H1 (cell line): Measurements from ENCODE around the gene THAP11. TPM values are rescaled to one million over a fixed set of nuclear protein-coding genes. Genes with fewer than 3 reads are reported as not detected.

Source experiments
- CTCF ChIA-PET: fragments of 300-600 bp; sonication (Branson Sonifier 250); formaldehyde crosslinking; loops from one replicate; lab custom pipeline; 2021; ENCODE audit not compliant: partially characterized antibody; lab: Charles Lee
- POLR2A ChIA-PET: fragments of 300-600 bp; sonication (Branson Sonifier 250); formaldehyde crosslinking; loops from one replicate; lab custom pipeline; 2021; ENCODE audit warnings: inconsistent platforms; ENCODE audit not compliant: partially characterized antibody; lab: Charles Lee
- DNase-seq, 2 experiments: peaks; one replicate each; pipeline versions ENCODE4 v3.0.0 to v3.0.0-alpha.2; 2010 to 2022; ENCODE audit warnings: low spot score in 2 of 2, low read depth in 1 of 2, mixed read lengths in 1 of 2
- FAIRE-seq: peaks from 2 replicates; lab custom pipeline; 2011; peaks lifted over from hg19 to GRCh38; lab: Jason Lieb, UNC
- H2AFZ ChIP-seq: 2 replicates; pipeline ENCODE4 v1.8.1; 2012; ENCODE audit warnings: low read length, inconsistent platforms
- H2AK5ac ChIP-seq: 2 replicates; pipeline ENCODE4 v1.6.1; 2013; ENCODE audit warnings: low read depth, low read length
- H2BK120ac ChIP-seq: replicated peaks from 2 replicates; pipeline ENCODE3; 2013; ENCODE audit warnings: low read depth, low read length, inconsistent platforms
- H2BK12ac ChIP-seq: 2 replicates; pipeline ENCODE4 v1.6.1; 2013; ENCODE audit warnings: low read depth, low read length
- H2BK15ac ChIP-seq: 2 replicates; pipeline ENCODE4 v1.6.1; 2013; ENCODE audit warnings: low read length
- H2BK20ac ChIP-seq: 2 replicates; pipeline ENCODE4 v1.6.1; 2013; ENCODE audit warnings: low read length
- H2BK5ac ChIP-seq: 2 replicates; pipeline ENCODE4 v1.6.1; 2013; ENCODE audit warnings: low read depth, low read length
- H3K14ac ChIP-seq: 2 replicates; pipeline ENCODE4 v1.6.1; 2013; ENCODE audit warnings: inconsistent platforms; ENCODE audit not compliant: insufficient read length
- H3K18ac ChIP-seq: 2 replicates; pipeline ENCODE4 v1.6.1; 2013; ENCODE audit warnings: low read length; ENCODE audit errors: extremely low read depth
- H3K23ac ChIP-seq: 2 replicates; pipeline ENCODE4 v1.6.1; 2013; ENCODE audit warnings: inconsistent platforms; ENCODE audit not compliant: insufficient read length
- H3K23me2 ChIP-seq: 2 replicates; pipeline ENCODE4 v1.6.1; 2013; ENCODE audit warnings: low read depth, low read length
- H3K27ac ChIP-seq: 2 replicates; pipeline ENCODE4 v1.6.1; 2011; ENCODE audit warnings: low read depth, low read length, inconsistent platforms
- H3K27me3 ChIP-seq, 4 experiments: replicated peaks in 1 of 4; 1 replicate in 1 of 4; 2 replicates in 3 of 4; pipeline versions ENCODE4 v1.6.1 to v1.8.1; 2011 to 2013; ENCODE audit warnings: low read length in 3 of 4, mild to moderate bottlenecking in 3 of 4, inconsistent platforms in 2 of 4, mixed read lengths in 2 of 4, moderate library complexity in 1 of 4; ENCODE audit not compliant: control insufficient read depth in 3 of 4, insufficient read depth in 3 of 4; ENCODE audit errors: extremely low read depth in 1 of 4
- H3K36me3 ChIP-seq, 4 experiments: 2 replicates each; pipeline versions ENCODE4 v1.6.1 to v1.8.1; 2011 to 2013; ENCODE audit warnings: mild to moderate bottlenecking in 4 of 4, low read length in 3 of 4, moderate library complexity in 2 of 4, control low read depth in 1 of 4, inconsistent platforms in 1 of 4; ENCODE audit not compliant: insufficient read depth in 4 of 4, control insufficient read depth in 2 of 4
- H3K4ac ChIP-seq: replicated peaks from 2 replicates; pipeline ENCODE3; 2013; ENCODE audit warnings: low read length, low read depth, mixed read lengths, inconsistent platforms; ENCODE audit not compliant: insufficient read length
- H3K4me1 ChIP-seq, 4 experiments: replicated peaks in 1 of 4; 1 replicate in 1 of 4; 2 replicates in 3 of 4; pipeline versions ENCODE4 v1.6.1 to v1.8.1; 2011 to 2013; ENCODE audit warnings: low read length in 3 of 4, inconsistent platforms in 2 of 4, mixed read lengths in 1 of 4; ENCODE audit not compliant: insufficient read depth in 4 of 4, control insufficient read depth in 3 of 4
- H3K4me2 ChIP-seq, 2 experiments: 2 replicates each; pipeline versions ENCODE4 v1.6.1 to v1.8.1; 2011 to 2013; ENCODE audit warnings: low read depth in 2 of 2, low read length in 2 of 2, control low read depth in 1 of 2, inconsistent platforms in 1 of 2, mild to moderate bottlenecking in 1 of 2; ENCODE audit not compliant: insufficient read depth in 1 of 2
- H3K4me3 ChIP-seq, 4 experiments: fragments of 200-600, 300-600 bp in 1 of 4; sonication (generic), shearing (Covaris generic), sonication (Bioruptor Twin) in 1 of 4; 2 replicates each; pipeline versions ENCODE4 v1.5.1 to v1.8.1; 2011 to 2016; ENCODE audit warnings: low read length in 4 of 4, low read depth in 3 of 4, control low read depth in 2 of 4, inconsistent platforms in 2 of 4, mild to moderate bottlenecking in 2 of 4, mixed read lengths in 1 of 4, moderate library complexity in 1 of 4; ENCODE audit not compliant: insufficient read depth in 2 of 4; ENCODE audit errors: extremely low read depth in 1 of 4
- H3K56ac ChIP-seq: replicated peaks from 2 replicates; pipeline ENCODE3; 2013; ENCODE audit warnings: low read depth, mild to moderate bottlenecking, mixed read lengths, low read length, inconsistent platforms; ENCODE audit not compliant: insufficient read length
- H3K79me1 ChIP-seq: 2 replicates; pipeline ENCODE4 v1.6.1; 2013; ENCODE audit warnings: low read depth, low read length, control low read depth
- H3K79me2 ChIP-seq, 2 experiments: 2 replicates each; pipeline versions ENCODE4 v1.6.1 to v1.8.1; 2012 to 2013; ENCODE audit warnings: low read length in 2 of 2, mild to moderate bottlenecking in 2 of 2, inconsistent platforms in 1 of 2; ENCODE audit not compliant: insufficient read depth in 2 of 2, control insufficient read depth in 1 of 2
- H3K9ac ChIP-seq, 4 experiments: replicated peaks in 1 of 4; 1 replicate in 1 of 4; 2 replicates in 3 of 4; pipeline versions ENCODE4 v1.6.1 to v1.8.1; 2011 to 2013; ENCODE audit warnings: low read depth in 3 of 4, low read length in 3 of 4, control low read depth in 2 of 4, mild to moderate bottlenecking in 2 of 4, moderate library complexity in 2 of 4, inconsistent platforms in 1 of 4; ENCODE audit errors: extremely low read depth in 1 of 4
- H3K9me3 ChIP-seq, 2 experiments: 2 replicates each; pipeline versions ENCODE4 v1.6.1 to v1.8.1; 2012 to 2013; ENCODE audit warnings: mild to moderate bottlenecking in 2 of 2, moderate library complexity in 2 of 2, control low read depth in 1 of 2, inconsistent platforms in 1 of 2, low read depth in 1 of 2, low read length in 1 of 2, mixed read lengths in 1 of 2; ENCODE audit not compliant: insufficient read depth in 2 of 2
- H4K20me1 ChIP-seq, 2 experiments: replicated peaks in 1 of 2; 2 replicates each; pipeline versions ENCODE3 to v1.8.1; 2011 to 2013; ENCODE audit warnings: inconsistent platforms in 2 of 2, low read length in 2 of 2, mild to moderate bottlenecking in 1 of 2; ENCODE audit not compliant: insufficient read depth in 2 of 2, control insufficient read depth in 1 of 2
- H4K5ac ChIP-seq: 2 replicates; pipeline ENCODE4 v1.6.1; 2013; ENCODE audit warnings: low read length, low read depth, mixed read lengths, inconsistent platforms; ENCODE audit not compliant: insufficient read length
- H4K8ac ChIP-seq: 2 replicates; pipeline ENCODE4 v1.8.0; 2013; ENCODE audit warnings: mild to moderate bottlenecking, moderate library complexity, low read length, inconsistent platforms; ENCODE audit not compliant: insufficient read depth; ENCODE audit errors: extremely low read depth
- H4K91ac ChIP-seq: replicated peaks from 2 replicates; pipeline ENCODE3; 2013; ENCODE audit warnings: low read length, mixed read lengths, inconsistent platforms; ENCODE audit not compliant: insufficient read length
- BRCA1 ChIP-seq: IDR thresholded peaks from 2 replicates; pipeline ENCODE4 v1.6.1; 2012; ENCODE audit warnings: low read depth, low read length, improper control_type of control experiment
- CBX8 ChIP-seq: fragments of 300-800, 300-1000 bp; sonication (generic); IDR thresholded peaks from 2 replicates; pipeline ENCODE4 v1.7.1; 2016; ENCODE audit warnings: low read depth, low read length, borderline replicate concordance
- CREB1 ChIP-seq: IDR thresholded peaks from 2 replicates; pipeline ENCODE4 v1.6.1; 2012; ENCODE audit warnings: inconsistent platforms
- EP300 ChIP-seq, 2 experiments: IDR thresholded peaks; 1 replicate in 1 of 2; 2 replicates in 1 of 2; pipeline ENCODE4 v1.6.1; 2011 to 2012; ENCODE audit warnings: low read depth in 2 of 2, low read length in 2 of 2, mild to moderate bottlenecking in 2 of 2, borderline replicate concordance in 1 of 2, inconsistent platforms in 1 of 2, moderate library complexity in 1 of 2
- GABPA ChIP-seq: IDR thresholded peaks from 2 replicates; pipeline ENCODE4 v1.6.1; 2011; ENCODE audit warnings: mild to moderate bottlenecking, low read length, moderate library complexity, borderline replicate concordance; ENCODE audit not compliant: insufficient read depth
- JUN ChIP-seq: IDR thresholded peaks from 2 replicates; pipeline ENCODE4 v1.6.1; 2011; ENCODE audit warnings: low read depth, mild to moderate bottlenecking, improper control_type of control experiment, low read length
- MAX ChIP-seq: IDR thresholded peaks from 2 replicates; pipeline ENCODE4 v1.6.1; 2012; ENCODE audit warnings: inconsistent platforms
- NRF1 ChIP-seq: IDR thresholded peaks from 2 replicates; pipeline ENCODE4 v1.6.1; 2011; ENCODE audit warnings: mild to moderate bottlenecking, low read depth, low read length, improper control_type of control experiment
- SIRT6 ChIP-seq: IDR thresholded peaks from one replicate; pipeline ENCODE4 v1.7.1; 2012; ENCODE audit warnings: low read length, inconsistent platforms
- SP4 ChIP-seq: IDR thresholded peaks from 2 replicates; pipeline ENCODE4 v1.6.1; 2012; ENCODE audit warnings: low read length, inconsistent platforms
- WGBS, 2 experiments: shearing (Covaris generic) in 1 of 2; methylation state at CpG; one replicate each; pipeline versions ENCODE4 v1.1.6 to v1.1.7; 2013 to 2015; ENCODE audit warnings: low lambda C conversion rate in 2 of 2, mixed read lengths in 2 of 2, inconsistent platforms in 1 of 2, low coverage in 1 of 2, missing lambda C conversion rate in 1 of 2; ENCODE audit not compliant: insufficient replicate concordance in 2 of 2, insufficient coverage in 1 of 2, insufficient read length in 1 of 2; ENCODE audit errors: extremely low coverage in 1 of 2, missing lambda C conversion rate in 1 of 2; 5-methylcytosine and 5-hydroxymethylcytosine counted together
- polyA plus RNA-seq, 7 experiments: library from polyadenylated mRNA; depleted of rRNA in 3 of 7; stranded (reverse) in 5 of 7; unstranded in 2 of 7; fragments of >200 nt in 5 of 7; fragments of 200-250 nt in 2 of 7; gene quantifications; 1 replicate in 5 of 7; 2 replicates in 1 of 7; 4 replicates in 1 of 7; pipeline versions ENCODE4 v1.2.1 to v1.2.3, GENCODE V29; 2011 to 2013; ENCODE audit warnings: missing spikeins in 2 of 7, mixed read lengths in 2 of 7
- total RNA-seq: library from RNA; stranded (reverse); fragmentation: NEBNext Ultra II Directional; extraction: Animal tissue kit (Norgen Biotek cat#: 25700); gene quantifications from 2 replicates; pipeline ENCODE4 v1.2.1, GENCODE V29; 2021
- TF ChIP-seq, protein P1 (sequence below), 3 experiments: IDR thresholded peaks; 1 replicate in 2 of 3; 2 replicates in 1 of 3; pipeline versions ENCODE4 v1.5.1 to v1.6.1; 2011; ENCODE audit warnings: low read length in 3 of 3, mild to moderate bottlenecking in 3 of 3, inconsistent platforms in 2 of 3, low read depth in 1 of 3, moderate library complexity in 1 of 3; ENCODE audit not compliant: insufficient read depth in 1 of 3; ENCODE audit errors: control extremely low read depth in 1 of 3

Gene THAP11
- total and polyA plus RNA-seq, 2 of the 8 experiments (the other 6 are each of a cell fraction or from before 2014, with no cell fraction given), result 50.8 to 54.8 TPM

DNA sequence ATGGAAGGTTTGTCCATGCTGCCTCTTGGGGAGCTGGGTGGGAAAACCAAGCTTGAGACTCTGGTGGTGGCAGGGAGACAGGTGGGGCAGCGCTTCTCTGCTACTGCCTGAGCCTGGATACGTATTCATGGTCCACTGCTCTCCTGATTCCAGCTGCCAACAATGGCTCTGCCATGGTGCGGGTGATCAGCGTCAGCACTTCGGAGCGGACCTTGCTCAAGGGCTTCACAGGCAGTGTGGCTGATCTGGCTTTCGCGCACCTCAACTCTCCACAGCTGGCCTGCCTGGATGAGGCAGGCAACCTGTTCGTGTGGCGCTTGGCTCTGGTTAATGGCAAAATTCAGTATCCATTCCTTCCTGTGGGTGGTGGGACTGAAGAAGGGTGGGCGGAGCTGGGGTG is 34.9 kb downstream of the THAP11 start:
- H2BK20ac ChIP-seq, result no peak overlapping the region
- no peak overlapping the region for H3K23ac ChIP-seq
- no peak overlapping the region for H2AK5ac ChIP-seq
- H3K4me1 ChIP-seq, result peaks cover 0 to 7% (median 3%) of the 10 kb centered on the region in 4 experiments; a peak in 3 of 7 replicates
- POLR2A ChIA-PET, result interaction anchor here (0.6 to 1.4 kb wide), 5 partner anchors 9 to 351 kb away, joined by 3 to 6 read pairs (median 3); partner anchors contain the start of gene CENPT
- H4K91ac ChIP-seq, result no peak overlapping the region
- no peak overlapping the region for H3K14ac ChIP-seq
- H3K4me2 ChIP-seq, result no peak overlapping the region
- peaks cover 2% of the 10 kb centered on the region; the same call in 1 of the 2 replicates for H3K23me2 ChIP-seq
- CTCF ChIA-PET, result interaction anchor here (1.5 to 21.8 kb wide), 3 partner anchors 11 to 58 kb away, joined by 4 to 623 read pairs (median 5); partner anchors contain the start of genes CTRL, LCAT and PSMB10
- H3K79me1 ChIP-seq, result peaks cover 13% of the 10 kb centered on the region
- no peak overlapping the region for H4K8ac ChIP-seq
- peaks cover 3 to 30% of the 10 kb centered on the region in 2 experiments; a peak in 3 of 4 replicates for H3K79me2 ChIP-seq
- H3K4ac ChIP-seq, result no peak overlapping the region
- H3K36me3 ChIP-seq, result peaks cover 28 to 47% (median 41%) of the 10 kb centered on the region in 4 experiments
- no peak overlapping the region for H3K9ac ChIP-seq
- no peak overlapping the region for H2BK15ac ChIP-seq
- no peak overlapping the region for H2BK12ac ChIP-seq
- FAIRE-seq (no peak), DNase-seq (no peak)
- H3K4me3 ChIP-seq, result no peak overlapping the region
- H3K18ac ChIP-seq, result no peak overlapping the region
- H2AFZ ChIP-seq, result no peak overlapping the region
- 96% methylated on average over 11 of the region's 11 CpGs; no CpG with 5 or more reads in 1 of the 2 experiments for WGBS, 2 experiments
- no peak overlapping the region for H2BK5ac ChIP-seq
- H3K27me3 ChIP-seq, result no peaks in the 10 kb centered on the region
- H4K5ac ChIP-seq, result no peak overlapping the region
- H4K20me1 ChIP-seq, result peaks cover 10 to 16% of the 10 kb centered on the region in 2 experiments
- no peak overlapping the region for H3K27ac ChIP-seq
- H3K56ac ChIP-seq, result no peak overlapping the region
- no peak overlapping the region for H2BK120ac ChIP-seq
- no peaks in the 10 kb centered on the region for H3K9me3 ChIP-seq
- TF ChIP-seq GABPA, result no peak
- no peak for TF ChIP-seq BRCA1
- no peak for TF ChIP-seq CREB1
- no peak for TF ChIP-seq JUN
- no peak for TF ChIP-seq EP300 (IDR thresholded peaks at IDR 0.05; ENCODE audit: borderline replicate concordance in 1 of 2, low read depth in 2 of 2, low read length in 2 of 2)
- TF ChIP-seq NRF1, result no peak
- TF ChIP-seq MAX, result no peak
- TF ChIP-seq, protein P1, sequence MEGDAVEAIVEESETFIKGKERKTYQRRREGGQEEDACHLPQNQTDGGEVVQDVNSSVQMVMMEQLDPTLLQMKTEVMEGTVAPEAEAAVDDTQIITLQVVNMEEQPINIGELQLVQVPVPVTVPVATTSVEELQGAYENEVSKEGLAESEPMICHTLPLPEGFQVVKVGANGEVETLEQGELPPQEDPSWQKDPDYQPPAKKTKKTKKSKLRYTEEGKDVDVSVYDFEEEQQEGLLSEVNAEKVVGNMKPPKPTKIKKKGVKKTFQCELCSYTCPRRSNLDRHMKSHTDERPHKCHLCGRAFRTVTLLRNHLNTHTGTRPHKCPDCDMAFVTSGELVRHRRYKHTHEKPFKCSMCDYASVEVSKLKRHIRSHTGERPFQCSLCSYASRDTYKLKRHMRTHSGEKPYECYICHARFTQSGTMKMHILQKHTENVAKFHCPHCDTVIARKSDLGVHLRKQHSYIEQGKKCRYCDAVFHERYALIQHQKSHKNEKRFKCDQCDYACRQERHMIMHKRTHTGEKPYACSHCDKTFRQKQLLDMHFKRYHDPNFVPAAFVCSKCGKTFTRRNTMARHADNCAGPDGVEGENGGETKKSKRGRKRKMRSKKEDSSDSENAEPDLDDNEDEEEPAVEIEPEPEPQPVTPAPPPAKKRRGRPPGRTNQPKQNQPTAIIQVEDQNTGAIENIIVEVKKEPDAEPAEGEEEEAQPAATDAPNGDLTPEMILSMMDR (IDR thresholded peaks at IDR 0.05; ENCODE audit: control extremely low read depth in 1 of 3, insufficient read depth in 1 of 3, low read depth in 1 of 3, low read length in 3 of 3), result no peak
- TF ChIP-seq SIRT6, result no peak
- no peak for TF ChIP-seq SP4
- no peak for TF ChIP-seq CBX8
